ENCODE results near the gene EEF1G.
A peak's percentile ranks its signal among the peaks of the same experiment; 100 is the strongest.

EEF1G gene

DNA sequence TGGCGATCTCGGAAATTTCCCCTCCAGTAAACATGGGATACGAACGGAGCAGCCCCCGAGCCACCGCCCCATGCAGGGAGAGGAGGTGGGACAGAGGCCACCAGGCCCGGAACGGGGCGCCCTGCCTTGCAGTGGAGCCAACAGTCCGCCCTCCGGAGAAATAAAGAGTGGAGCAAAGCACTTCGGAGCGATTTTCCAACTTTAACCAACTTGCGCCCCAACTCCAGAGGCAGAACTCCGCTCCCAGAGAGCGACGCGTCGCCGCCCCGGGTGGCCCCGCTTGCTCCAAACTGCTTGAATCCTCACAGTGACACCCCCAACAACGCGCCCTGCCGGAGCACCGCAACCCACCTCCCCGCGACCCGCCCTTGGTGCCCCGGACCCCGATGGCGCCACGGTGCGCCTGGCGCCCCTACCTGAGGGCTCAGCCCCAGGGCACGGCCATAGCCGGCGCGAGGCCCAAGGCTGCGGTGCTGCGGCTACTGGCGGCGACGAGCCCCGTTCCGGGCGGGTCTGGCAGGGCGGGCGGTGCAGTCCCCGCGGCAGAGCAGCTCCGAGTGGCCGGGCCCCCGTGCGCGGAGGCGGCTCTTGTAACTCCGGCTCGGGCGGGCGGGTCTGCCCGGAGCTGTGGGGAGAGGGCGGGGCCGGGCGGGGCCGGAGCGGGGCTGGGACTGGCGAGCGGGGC lies 27.3 kb downstream of the EEF1G start, which contains the start of gene AHNAK:
TSS of gene AHNAK (minus strand) at position 563 of the 685 bp plus-strand sequence. CDS start 10,708 bp downstream, outside the sequence.
- TF ChIP-seq, protein P1, sequence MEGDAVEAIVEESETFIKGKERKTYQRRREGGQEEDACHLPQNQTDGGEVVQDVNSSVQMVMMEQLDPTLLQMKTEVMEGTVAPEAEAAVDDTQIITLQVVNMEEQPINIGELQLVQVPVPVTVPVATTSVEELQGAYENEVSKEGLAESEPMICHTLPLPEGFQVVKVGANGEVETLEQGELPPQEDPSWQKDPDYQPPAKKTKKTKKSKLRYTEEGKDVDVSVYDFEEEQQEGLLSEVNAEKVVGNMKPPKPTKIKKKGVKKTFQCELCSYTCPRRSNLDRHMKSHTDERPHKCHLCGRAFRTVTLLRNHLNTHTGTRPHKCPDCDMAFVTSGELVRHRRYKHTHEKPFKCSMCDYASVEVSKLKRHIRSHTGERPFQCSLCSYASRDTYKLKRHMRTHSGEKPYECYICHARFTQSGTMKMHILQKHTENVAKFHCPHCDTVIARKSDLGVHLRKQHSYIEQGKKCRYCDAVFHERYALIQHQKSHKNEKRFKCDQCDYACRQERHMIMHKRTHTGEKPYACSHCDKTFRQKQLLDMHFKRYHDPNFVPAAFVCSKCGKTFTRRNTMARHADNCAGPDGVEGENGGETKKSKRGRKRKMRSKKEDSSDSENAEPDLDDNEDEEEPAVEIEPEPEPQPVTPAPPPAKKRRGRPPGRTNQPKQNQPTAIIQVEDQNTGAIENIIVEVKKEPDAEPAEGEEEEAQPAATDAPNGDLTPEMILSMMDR (IDR thresholded peaks at IDR 0.05; ENCODE audit: low read depth, low read length) = no peak
- DNase-seq = peak; percentile 62
- Histone ChIP-seq H3K36me3 (no peaks in the 10 kb centered on the region), H3K9me3 (no peaks in the 10 kb centered on the region), H3K27me3 (peaks cover 6% of the 10 kb centered on the region; the same call in 1 of the 2 replicates), H3K4me3 (ENCODE audit: low read depth, low read length) (peak within 1 kb of the TSS; percentile 56), H3K4me1 (peaks cover 3% of the 10 kb centered on the region)

DNA sequence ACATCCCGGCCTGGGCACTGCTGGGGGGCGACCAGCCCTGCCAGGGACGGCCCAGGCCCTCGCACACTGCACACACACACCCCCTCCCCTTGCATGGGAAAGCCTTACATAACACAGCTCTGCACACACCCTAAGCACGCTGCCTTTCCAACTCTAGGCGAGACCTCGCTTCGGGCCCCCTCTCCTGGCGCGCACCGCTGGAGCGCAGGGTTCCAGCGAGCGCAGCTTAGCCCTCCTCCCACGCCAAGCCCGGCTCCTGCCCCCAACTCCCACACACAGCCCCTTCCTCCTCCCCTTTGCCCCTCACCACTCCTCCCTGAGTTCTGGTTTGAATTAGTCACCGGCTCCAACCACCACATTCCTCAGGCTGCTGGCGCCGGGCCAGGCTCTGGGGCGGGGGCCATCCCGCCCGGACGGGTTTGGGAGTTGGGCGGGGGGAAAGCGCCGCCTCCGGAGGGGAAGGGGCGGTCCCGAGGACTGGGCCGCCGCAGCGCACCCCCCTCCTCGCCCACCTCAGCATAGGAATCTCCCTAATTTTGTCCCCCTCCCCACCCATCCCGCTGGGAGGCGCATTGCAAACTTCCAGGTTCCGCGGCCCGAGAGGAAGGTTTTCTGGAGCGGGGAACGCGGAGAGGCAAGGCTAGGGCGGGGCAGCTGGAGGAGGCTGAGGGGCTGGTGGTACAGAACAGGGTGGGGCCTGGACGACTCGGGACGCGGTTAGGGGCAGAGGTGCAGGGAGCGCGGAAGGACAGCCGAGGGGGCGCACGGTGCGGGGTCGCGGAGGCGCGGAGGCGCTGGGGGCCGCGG lies 28.1 kb downstream of the EEF1G start:
- Histone ChIP-seq H3K4me1 (peaks cover 6% of the 10 kb centered on the region), H3K4me3 (ENCODE audit: low read depth, low read length) (peak overlapping the region; percentile 56), H3K27me3 (peaks cover 6% of the 10 kb centered on the region; the same call in 1 of the 2 replicates), H3K9me3 (no peaks in the 10 kb centered on the region), H3K36me3 (no peaks in the 10 kb centered on the region)
- TF ChIP-seq, protein P1 (IDR thresholded peaks at IDR 0.05; ENCODE audit: low read depth, low read length) = no peak
- peak; percentile 70 for DNase-seq

DNA sequence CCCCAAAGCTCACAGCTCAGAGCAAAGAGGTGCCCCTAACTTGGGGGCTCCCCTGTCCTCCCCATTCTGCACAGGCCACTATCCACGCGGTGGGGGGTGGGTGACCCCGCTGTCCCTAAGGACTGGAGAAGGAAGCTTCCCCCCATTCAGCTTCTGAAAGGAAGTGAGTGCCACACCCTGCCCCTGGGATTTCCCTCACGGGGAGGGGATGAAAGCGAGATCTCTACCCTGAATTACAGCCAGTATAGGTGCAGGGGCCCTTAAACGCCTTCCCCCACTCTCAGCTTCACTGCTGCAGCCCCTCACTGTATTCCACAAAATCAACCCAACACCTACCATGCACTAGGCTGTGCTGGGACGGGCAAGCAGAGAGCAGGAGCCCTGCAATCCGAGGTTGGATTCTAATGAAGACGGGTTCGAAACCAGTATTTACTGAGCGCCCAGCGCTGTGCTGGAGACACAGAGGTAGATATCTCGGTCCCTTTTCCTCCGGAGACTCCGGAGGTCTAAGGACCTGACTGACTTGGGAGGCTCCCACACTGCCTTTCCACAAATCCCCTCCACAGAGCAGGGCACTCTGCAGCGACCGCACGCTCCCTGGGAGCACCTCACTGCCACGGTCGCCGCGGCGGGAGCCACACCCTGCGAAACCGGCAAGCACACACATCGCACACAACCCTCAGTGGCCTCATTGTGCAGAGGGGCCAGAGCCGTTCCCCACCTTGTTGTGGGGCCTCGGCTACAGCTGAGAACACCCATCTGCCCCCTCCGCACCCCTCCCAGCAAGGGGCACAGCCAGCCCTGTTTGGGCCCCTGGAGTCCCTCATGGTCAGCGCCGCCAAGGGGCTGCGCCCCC lies 28.9 kb downstream of the EEF1G start:
- peaks cover 6% of the 10 kb centered on the region; the same call in 1 of the 2 replicates for H3K27me3 ChIP-seq
- H3K9me3 ChIP-seq = no peaks in the 10 kb centered on the region
- peak overlapping the region; percentile 56 for H3K4me3 ChIP-seq (ENCODE audit: low read depth, low read length)
- DNase-seq = no peak
- TF ChIP-seq, protein P1 (IDR thresholded peaks at IDR 0.05; ENCODE audit: low read depth, low read length) = no peak
- peaks cover 7% of the 10 kb centered on the region for H3K4me1 ChIP-seq
- H3K36me3 ChIP-seq = no peaks in the 10 kb centered on the region

DNA sequence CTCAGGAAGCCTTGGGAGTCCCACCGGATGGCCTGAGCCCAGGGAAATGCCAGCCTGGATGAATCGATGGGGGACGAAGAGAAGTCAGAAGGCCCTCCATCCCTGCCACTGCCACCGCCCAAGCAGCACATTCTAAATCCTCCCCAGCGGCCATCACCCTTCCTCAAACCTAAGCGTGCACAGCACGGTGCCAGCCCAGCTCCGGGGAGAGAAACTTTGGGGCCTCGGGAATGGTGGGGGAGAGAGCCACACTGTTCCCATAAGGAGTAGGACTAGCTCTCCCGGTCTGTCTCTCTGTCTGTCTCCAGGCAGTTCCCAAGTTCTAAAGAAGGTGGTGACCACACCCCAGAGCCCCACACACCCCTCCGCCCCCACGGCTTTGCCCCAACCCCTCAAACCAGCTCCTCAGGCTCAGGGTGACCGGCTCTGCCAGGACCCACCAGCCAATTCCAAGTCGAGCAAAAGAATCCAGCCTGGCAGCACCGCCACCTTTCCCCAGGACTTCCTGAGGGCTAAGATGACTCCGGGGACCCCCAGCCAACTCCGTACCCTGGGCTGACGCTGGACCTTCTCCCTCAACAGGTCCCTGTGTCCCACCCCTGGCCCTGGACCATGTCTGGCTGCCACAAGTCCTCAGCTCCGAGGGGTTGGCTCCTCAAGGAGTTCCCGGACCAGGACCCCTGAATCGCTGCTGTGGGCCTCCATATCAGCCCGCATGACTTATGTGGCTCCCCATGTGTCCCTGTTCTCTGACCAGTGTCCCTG lies 29.8 kb downstream of the EEF1G start:
- no peaks in the 10 kb centered on the region for H3K36me3 ChIP-seq
- H3K4me3 ChIP-seq (ENCODE audit: low read depth, low read length) = no peak overlapping the region
- H3K9me3 ChIP-seq = no peaks in the 10 kb centered on the region
- TF ChIP-seq, protein P1 (IDR thresholded peaks at IDR 0.05; ENCODE audit: low read depth, low read length) = no peak
- no peak for DNase-seq
- peaks cover 6% of the 10 kb centered on the region; the same call in 1 of the 2 replicates for H3K27me3 ChIP-seq
- H3K4me1 ChIP-seq = peaks cover 13% of the 10 kb centered on the region

DNA sequence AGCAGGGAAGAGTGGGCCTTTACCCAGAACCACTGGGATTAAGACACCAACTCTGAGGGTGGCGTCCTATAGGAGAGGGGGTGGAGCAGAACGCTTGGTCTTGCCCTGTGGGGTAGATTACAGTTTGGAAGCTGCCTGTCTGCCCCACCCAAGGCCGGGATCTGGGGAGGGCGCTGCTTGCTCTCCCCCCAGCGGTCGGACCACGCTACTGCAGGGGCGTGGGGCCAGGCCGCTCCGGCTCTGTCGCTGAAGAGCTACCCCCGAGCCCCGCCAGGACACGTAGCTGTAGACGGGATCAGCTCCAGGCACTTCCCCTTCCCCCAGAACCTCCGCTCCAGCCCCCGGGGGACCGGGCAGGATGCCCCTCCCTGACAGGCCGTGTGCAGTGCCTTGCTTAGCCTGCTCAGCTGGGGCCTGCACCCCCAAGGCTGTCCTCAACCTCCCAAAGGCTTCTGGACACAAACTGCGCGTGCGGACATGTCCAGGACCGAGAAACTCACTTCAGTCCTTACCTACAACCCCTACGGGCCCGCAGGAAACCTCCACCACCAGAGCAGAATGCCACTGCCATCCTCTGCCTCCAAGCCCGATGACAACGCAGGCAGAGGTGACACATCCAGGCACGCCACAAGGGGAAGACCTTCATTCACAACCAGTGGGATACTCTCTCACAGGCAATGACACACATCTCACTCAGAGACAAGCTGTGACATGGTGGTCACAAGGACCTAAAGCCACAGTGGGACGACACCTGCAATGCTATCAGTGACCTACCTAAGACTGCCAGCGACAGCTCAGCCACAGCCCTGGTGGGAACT lies 30.7 kb downstream of the EEF1G start:
- peak; percentile 69 for DNase-seq
- Histone ChIP-seq H3K4me1 (peaks cover 14% of the 10 kb centered on the region), H3K27me3 (peaks cover 6% of the 10 kb centered on the region; the same call in 1 of the 2 replicates), H3K36me3 (no peaks in the 10 kb centered on the region), H3K4me3 (ENCODE audit: low read depth, low read length) (no peak overlapping the region), H3K9me3 (no peaks in the 10 kb centered on the region)
- TF ChIP-seq, protein P1 (IDR thresholded peaks at IDR 0.05; ENCODE audit: low read depth, low read length) = peak; percentile 72
